ENCODE measurements around the gene NUP50. TPM values are rescaled to one million over a fixed set of nuclear protein-coding genes. Genes with fewer than 3 reads are reported as not detected.

Gene NUP50
- total RNA-seq, 1 donor from 2014 or later: 67.8 TPM

- no peak for ATAC-seq
Observed at GRCh38 chr22:45210991-45211390, 47.3 kb downstream of the NUP50 start.

DNA sequence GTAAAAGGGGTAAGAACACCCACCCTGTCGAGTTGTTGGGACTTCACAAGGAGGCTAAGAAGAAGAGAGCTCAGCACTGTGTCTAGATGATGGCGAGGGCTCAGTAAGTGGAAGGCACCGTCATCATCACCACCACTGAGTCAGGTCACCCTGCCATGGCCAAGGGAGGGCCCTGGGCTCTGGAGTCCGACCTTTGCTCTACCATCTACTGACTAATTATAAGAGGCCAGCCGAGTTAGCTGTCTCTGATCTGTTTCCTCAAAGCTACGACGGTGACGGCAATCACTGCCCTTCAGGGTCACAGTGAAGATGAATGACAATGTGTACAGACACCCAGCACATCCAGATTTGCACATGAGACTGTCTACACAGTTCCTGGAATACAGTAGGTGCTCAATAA is 47.7 kb downstream of the NUP50 start:
- ATAC-seq: no peak

DNA sequence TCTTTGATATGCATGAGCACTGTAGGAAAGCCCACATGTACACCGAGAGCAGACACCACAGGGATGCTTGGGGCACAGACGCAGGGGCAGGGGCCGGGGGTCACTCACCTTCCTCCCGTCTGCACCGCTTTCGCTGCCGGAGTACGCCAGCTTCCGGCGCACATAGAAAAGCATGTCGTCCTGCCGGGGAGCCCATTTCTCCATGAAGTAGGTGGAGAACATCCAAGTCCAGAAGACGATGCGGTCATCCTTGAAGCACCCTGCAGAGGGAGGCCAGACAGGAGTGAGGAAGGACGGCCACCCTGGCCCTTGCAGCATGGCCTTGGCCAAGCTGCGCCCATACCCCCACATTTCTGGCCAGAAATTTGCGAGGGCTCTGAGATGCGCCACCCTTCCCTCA is 48.1 kb downstream of the NUP50 start:
- ATAC-seq: no peak

- peak; percentile 6 for ATAC-seq
Observed at GRCh38 chr22:45212306-45212709, 48.6 kb downstream of the NUP50 start.

DNA sequence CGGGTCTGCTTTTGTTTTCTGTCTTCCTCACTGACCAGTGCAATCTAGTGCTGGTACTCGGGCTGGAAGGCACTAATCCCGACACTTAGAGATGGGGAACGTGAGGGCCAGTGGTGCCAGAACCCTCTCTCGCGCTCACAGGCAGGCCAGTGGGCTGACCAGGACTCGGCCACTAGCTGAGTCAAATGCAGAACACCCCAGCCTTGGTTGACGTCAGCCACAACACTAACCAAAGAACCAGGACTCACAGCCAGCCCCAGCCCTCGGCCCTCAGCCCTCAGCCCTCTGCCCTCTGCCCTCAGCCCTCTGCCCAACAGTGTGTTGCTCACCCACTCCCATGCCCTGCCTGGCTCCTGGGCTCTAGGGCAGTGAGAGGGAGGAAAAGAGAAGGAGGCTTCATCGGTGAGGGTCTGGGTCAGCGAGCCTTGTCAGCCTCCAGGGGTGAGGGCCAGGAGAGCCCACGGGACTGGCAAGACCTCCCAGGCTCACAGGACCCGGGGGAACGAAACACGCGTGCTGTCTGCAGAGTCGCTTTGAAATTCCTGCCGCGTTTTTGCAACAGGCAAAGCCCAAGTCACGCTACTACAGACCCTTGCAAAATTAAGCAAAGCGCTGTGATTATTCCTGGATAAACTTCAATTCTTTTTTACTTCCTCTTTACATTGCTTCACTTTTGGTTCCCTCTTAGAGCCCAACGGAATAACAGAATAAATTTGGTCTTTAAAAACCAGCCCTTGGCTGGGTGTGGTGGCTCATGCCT is 49.4 kb downstream of the NUP50 start:
- ATAC-seq: no peak

GRCh38 chr22:45216133-45217003 is 52.6 kb downstream of the NUP50 start:
- no peak for ATAC-seq

DNA sequence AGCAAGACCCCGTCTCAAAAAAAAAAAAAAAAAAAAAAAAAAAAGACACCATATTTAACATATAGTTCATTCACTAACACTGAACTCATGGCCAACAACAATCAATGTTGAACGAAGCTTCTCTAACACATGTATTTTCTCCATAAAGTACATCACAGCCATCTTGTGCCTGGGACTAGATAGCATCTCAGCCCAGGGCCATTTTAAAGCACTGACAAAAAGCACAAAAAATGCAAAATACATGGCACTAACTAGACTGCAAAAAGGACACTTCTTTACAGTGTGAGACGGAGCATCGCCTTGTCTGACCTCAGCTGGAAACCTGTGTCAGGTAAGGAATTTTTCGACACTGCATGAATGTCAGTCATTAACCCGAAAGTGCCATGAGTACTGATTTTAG is 53.6 kb downstream of the NUP50 start:
- no peak for ATAC-seq

- no peak for ATAC-seq
Observed at GRCh38 chr22:45217806-45218205, 54.1 kb downstream of the NUP50 start.

GRCh38 chr22:45218976-45219375 is 55.3 kb downstream of the NUP50 start:
- no peak for ATAC-seq

DNA sequence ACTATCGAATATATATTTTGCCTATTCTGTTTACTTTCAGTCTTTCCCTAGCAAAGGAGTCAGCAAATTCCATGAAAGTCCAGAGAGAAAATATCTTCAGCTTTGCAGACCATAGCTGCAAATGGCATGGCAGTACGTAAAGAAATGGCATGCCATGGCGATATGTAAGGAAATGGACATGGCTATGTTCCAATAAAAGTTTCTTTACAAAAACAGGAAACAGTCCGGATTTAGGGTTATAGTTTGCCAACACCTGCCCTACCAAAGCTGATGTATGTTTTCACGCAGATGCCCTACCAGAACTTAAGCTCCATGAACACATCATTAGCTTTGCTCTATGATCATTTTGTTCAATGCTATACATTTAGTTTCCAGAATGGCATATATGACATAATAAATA is 57.5 kb downstream of the NUP50 start:
- ATAC-seq: no peak

- no peak for ATAC-seq
Observed at GRCh38 chr22:45223304-45224117, 59.8 kb downstream of the NUP50 start.

DNA sequence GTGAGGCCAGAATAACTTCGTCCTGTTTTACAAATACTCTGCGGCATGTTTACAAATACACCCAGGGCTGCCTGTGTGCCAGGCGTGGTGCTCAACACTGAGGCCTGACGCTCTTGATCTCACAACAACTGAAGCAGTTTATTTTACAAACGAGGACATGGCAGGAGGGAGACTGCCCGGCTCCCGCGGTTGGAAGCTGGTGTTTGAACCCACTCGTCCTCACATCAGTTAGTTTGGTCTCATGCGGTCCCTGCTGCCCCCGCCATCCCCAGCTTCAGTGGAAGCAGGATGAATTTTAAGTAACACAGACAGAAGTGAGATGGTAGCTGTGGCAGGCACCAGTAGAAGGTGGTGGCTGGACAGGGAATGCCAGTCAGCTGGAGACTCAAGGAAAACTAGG is 60.6 kb downstream of the NUP50 start:
- ATAC-seq: no peak

- ATAC-seq: peak; percentile 11
Observed at GRCh38 chr22:45224988-45225731, 61.4 kb downstream of the NUP50 start.

DNA sequence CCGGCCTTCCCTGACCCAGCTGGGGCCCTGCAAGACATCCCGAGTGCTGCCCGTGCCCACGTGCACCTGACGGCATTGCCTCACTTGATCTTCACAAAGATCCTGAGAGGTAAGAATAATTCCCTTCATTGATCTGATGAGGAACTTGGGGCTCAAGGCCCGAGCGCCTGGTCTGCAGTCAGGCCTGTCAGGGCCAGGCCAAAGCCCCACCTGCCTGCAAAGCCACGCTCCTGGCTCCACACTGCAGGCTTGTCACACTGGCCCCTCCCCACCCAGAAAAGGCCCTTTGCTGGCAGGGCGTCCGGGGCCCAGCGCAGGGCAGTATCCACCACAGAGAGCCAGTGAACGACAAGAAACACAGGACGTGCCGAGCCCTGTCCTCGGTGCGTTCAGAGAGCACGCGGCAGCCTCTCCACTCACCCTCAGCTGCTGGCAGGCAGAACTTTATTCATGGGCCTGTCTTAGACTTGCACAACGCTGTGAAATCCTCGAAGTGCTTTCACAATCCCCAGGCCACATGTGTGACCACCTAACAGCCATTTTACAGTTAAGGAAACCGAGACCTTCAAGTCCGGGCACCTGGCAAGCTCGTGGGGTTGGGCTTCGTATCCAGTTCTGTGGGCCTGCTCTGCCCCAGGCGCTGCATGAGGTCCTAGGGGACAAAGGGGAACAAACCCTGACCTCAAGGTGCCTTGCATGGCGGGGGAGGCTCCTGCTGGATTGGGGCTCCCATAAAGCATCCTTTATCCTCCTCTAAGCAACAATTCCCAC is 62.2 kb downstream of the NUP50 start:
- ATAC-seq: peak; percentile 82

DNA sequence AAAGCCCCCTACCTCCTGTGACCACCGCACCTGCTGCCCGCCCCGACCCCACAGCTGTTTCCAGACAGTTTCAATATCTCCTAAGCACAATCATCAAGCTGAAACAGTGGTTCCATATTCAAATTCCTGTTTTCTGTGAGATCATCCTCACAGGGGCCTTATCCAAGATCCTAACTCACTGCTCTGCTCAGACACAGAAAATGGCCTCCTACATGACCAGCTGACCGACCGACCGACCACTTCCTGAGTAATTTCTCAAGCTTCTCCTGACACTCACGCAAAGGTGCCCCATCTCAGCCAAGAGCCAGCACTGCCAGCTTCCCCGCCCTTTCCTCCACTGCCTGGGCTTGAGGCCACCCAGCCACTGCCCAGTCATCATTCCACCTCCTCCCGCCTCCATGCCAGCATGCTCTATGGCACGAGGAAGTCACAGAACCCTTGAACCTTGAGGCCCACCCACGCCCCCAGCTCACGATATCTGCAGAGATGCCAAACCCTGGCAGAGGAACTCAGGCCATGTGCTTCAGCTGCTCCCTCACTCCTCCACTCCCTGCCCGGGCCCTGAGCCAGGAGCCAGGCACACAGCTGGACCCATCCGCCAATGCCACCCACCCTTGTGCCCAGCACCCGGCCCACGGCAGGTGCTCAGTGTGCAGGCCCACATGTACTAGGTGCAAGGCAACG is 62.9 kb downstream of the NUP50 start:
- peak; percentile 55 for ATAC-seq

- ATAC-seq: no peak
Observed at GRCh38 chr22:45227645-45228400, 64.1 kb downstream of the NUP50 start.

GRCh38 chr22:45228401-45228754 is 64.7 kb downstream of the NUP50 start:
- no peak for ATAC-seq

DNA sequence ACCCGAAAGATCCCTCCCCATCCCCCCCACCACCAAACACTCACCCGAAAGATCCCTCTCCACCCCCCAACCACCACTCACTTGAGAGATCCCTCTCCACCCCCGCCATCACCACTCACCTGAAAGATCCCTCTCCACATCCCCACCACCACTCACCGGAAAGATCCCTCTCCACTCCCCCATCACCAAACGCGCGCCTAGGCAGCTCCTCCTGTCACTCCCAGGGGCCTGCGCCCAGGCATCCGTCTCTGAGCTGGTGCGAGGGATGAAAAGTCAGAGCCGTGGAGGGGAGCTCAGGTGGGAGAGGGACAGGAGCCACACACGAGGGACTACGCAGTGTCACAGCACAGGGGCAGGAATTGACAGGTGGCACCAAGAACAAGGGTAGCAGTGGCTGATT is 65.5 kb downstream of the NUP50 start:
- ATAC-seq: no peak

DNA sequence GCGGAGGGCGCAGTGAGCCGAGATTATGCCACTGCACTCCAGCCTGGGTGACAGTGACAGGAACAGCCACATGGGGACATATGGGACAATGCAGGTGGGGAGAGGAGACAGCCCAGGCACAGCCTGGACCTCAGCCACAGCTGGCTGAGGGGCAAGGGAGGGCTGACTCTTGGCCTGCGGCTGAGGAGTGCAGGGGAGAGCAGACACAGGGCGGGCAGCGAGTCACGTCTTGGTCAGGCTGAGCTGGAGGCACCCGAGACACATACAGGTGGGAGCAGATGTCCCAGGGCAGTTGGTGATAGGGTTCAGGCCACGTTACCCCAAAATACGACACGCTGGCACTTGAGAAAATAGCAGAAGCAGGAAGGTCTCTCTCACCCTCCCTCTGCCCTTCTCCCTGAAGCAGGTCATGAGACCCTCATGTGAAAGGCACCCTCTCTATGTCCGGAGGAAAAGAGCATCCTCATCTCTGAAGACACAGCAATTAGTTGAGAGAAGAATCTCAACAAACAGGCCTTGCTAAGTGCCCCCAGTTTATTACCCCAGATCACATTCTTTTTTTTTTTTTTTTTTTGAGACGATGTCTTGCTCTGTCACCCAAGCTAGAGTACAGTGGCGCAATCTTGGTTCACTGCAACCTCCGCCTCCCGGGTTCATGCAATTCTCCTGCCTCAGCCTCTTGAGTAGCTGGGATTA is 66.4 kb downstream of the NUP50 start:
- no peak for ATAC-seq

DNA sequence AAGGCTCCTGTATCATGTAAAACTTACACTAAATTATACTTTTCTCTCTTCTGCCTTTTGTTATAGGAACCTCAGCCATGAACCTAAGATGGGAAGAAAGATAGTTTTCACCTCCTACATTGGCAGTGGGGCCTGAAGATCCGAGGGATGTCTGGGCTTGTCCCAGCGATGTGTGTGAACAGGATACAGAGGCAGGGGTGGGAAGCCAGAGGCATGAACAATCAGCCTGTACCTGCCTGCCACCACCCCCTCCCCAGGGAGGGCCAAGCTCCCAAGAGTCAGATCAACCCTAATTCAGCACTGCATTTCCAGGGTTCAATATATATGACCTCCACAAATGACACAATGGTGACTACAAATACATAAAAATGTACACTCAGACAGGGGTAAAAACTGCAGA is 67.6 kb downstream of the NUP50 start:
- ATAC-seq: peak; percentile 37
